SKM-1 (cell line): Measurements from ENCODE around the gene ANK3.
"Not testable (repeated sequence)": the region's sequence is repeated elsewhere in the genome, so short reads cannot be mapped to it uniquely, and the experiment has no call there.

Experiments
- DNase-seq: peaks from one replicate; lab custom pipeline; 2025; ENCODE audit not compliant: unreplicated experiment; lab: John Stamatoyannopoulos, UW

Gene ANK3

DNA sequence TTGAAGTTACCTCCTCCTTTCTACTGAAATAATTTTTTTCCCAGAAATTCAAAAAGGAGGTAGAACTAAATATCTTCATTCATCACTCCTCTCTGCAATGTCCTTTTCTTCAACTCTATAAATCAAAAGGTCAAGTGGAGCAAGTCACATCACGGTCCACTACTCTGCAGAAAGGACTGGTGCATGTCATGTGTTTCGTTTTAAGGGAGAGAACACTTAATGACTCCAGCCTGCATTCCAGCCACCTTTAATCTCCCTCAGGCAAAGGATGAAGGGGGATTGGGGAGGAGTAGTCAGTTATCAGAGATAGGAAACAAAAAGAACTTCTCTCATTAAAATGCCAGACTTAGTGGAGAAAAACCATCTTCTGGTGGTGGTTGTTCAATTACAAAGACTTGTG is 78.9 kb downstream of the ANK3 start:
- DNase-seq: no peak

DNA sequence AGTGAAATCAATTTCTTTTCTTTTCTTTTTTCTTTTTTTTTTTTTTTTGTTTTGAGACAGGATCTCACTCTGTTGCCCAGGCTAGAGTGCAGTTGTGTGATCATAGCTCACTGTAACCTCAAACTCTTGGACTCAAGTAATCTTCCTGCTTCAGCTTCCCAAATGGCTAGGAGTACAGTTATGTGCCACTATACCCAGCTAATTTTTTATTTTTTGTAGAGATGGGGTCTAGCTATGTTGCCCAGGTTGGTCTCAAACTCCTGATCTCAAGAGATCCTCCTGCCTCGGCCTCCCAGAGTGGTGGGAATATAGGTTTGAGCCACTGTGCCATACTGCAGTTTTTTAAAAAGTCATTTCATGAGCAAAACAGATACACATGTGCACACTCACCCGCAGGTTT is 79.8 kb downstream of the ANK3 start:
- DNase-seq: no peak

GRCh38 chr10:60309371-60309770 is 80.3 kb downstream of the ANK3 start:
- no peak for DNase-seq

DNA sequence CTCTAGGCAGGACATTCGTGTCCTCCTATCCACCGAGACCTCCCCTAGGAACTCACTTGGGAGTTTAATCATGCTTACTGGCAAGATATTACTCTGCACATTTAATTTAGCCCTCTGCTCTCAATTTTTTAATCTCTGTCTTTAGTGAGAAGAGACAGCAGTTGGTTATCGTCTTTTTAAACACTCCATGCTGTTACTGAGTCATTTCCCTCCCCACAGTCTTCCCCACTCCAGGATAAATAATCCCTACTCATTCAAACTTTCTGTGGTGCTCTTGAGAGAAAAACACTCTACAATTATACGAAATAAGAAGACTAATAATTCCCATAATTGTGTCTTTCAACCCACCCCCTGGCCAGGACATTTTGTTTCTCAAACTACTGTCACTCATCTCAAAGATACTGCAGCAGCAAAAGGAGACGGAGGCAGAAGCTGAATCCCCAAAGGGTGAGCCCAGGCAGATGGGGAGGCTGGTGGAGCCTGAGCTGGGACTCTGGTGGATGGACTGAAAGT is 84.2 kb downstream of the ANK3 start:
- no peak for DNase-seq

DNA sequence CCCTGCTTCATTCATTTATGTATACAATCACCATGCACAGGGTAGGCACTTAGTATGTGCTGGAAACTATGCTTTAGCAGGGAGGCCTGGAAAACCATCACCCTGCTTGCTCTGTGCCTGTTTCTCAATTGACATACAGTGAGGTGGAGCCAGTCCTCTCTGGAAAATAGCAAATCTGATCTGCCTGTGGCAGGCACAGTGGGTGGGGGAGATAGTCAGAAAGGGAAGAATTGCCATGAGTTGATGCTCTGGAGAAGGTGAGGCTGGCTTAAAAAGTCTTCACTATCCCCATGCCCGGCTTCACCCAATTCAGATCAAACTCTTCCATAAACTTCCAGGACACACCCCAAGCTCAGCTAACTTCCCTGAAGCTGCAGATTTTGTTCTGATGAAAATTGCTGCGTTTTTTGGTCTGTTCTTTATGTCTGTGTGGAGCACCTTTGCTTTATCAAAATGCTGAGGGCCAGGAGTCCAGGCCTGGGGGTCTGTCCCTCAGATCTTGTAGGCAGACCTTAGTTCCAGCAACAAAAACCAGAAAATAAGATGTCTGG is 84.8 kb downstream of the ANK3 start:
- DNase-seq: no peak

GRCh38 chr10:60303778-60304177 is 85.9 kb downstream of the ANK3 start:
- DNase-seq: no peak

- no peak for DNase-seq
These were observed 89.5 kb downstream of the ANK3 start for GRCh38 chr10:60299961-60300883.

DNA sequence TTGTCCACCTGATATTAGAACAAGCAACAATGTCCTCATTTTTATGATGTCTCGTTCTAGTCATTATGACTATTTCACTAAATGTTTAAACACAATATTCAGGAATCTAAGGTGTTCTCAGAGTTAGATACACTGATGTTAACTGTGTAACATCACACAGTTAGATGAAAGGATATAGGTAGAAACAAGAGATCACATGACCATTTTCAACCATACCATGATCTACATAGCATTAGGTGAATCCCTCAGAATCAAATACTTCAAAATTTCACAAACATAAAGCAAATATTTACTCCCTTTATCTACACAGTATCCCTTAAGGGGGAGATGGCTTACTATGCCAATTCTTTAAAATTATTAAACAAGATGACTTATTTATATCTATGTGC is 90.3 kb downstream of the ANK3 start:
- DNase-seq: no peak

GRCh38 chr10:60298408-60299389 is 91.0 kb downstream of the ANK3 start:
- DNase-seq: no peak

- no peak for DNase-seq
These were observed 93.6 kb downstream of the ANK3 start for GRCh38 chr10:60296073-60296472.

DNA sequence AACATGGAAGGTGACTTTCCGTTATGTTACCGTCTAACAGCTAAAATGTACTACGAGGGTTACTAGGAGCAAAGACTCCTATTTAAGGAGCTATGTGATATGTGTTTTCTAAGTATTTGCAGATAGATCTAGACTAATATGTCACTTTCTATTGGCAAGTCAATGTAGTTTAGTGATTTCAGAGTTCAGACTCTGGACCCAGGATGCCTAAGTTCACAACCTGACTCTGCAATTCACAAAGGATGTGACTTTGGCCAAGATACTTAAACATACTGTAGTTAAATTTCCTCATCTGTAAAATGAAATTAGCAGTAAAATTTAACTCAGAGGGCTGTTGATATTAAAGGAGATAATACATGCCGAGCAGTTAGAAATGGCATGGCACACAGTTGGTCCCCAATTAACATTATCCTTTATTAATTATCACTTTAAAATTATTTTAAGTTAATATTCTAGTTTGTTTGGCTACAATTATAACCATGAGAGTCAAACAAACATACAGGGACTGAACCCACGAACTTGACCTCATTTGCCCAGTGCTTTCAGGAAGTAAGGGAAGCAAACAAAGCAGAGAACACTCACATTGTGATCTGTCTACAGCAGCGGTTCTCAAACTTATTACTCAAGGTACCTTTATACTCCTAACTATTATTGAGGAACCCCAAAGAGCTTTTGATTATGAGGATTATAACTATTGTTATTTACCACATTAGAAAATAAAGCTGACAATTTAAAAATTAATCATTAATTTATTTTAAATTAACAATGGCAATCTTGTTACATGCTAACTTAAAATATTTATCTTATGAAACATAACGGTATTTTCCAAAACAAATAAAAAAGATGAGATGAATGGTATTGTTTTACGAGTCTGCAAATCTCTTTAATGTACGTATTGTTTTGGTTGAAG is 94.4 kb downstream of the ANK3 start:
- no peak for DNase-seq

DNA sequence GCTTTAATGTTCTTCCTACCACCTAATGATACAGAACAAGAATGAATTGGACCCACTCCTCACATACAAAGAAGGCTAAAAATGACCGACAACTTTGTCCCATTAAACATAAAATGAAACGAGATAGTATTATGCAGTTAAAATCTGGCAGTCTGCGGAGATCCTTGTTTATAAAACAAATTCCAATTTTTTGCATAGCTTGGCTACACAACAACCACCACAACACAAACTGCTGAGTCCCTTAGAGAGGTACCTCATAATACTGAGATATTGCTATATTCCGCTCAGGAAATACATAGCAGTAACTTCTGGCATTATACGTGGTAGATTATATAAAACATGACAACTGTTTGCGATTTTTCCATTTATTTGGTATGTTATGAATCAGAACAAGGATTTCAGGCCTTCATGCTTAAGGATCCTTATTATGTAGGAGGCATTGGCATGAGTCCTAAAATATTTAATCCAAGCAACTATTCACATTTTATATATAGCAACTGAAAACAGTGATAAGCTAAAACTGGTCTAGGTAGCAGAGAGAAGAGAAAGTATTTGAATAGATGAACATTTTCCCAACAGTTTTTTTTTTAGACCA is 96.0 kb downstream of the ANK3 start:
- DNase-seq: no peak

- DNase-seq: no peak
These were observed 96.7 kb downstream of the ANK3 start for GRCh38 chr10:60292998-60293397.

- DNase-seq: not testable (repeated sequence)
These were observed 97.1 kb downstream of the ANK3 start for GRCh38 chr10:60292536-60292935.

GRCh38 chr10:60291344-60291930 is 98.2 kb downstream of the ANK3 start:
- DNase-seq: no peak

GRCh38 chr10:60290558-60290957 is 99.1 kb downstream of the ANK3 start:
- no peak for DNase-seq

DNA sequence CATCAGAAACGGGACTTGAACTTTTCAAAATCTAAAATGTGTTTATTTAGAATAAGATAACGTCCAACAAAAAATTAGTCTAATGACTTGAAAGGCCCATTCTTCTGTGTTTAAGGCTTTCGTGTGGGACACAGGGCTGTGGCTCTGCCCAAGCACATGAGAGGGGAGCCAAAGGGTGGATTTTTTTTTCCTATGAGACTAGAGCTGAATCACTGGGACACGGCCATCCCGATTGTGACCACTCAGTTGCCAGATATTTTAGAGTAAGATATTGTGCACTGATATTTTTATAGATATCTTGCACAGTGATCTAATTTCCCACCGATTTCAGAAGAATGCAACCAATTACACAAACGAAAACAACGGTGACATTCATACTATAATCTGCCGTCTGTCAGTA is 99.9 kb downstream of the ANK3 start:
- DNase-seq: no peak

DNA sequence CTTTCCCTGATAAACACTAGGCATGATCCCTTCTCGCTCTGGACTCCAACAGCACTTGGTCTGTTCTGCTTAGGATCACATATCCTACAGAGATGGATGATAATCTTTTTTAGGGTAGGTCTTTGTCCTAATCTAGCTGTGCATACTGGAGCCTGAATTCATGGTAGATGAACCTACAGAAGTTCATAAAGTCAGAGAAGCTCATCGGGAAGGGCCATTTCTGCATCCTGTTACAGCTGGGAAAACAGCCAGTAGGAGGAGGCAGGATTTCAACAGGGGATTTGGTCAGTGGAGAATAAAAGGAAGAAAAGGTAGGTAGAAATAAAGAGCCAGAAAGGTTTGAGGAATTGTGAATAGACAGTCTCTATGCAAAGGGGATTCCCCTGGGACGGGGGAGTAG is 101.4 kb downstream of the ANK3 start:
- no peak for DNase-seq

DNA sequence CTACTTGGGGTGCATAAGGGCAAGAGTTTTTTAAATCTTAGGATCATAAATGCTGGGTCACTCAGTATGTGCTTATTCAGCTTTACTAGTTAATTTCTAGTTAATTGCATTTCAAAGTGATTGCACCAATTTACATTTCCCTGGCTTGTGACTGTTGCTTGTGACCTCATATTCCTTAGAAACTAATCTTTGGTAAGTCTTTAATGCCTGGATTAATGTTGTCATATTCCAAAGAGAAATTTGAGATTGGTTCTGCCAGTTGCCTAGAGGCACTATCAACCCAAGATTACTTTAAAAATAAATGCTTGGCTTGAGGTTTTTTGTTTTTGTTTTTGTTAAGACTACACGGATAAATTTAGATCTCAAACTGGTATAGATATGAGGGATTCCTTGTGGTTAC is 103.1 kb downstream of the ANK3 start:
- no peak for DNase-seq

GRCh38 chr10:60283397-60283796 is 106.3 kb downstream of the ANK3 start:
- DNase-seq: no peak
